Stimulated activated naive B cell treated with anti-CD40 and anti-IgM and Interleukin-4, amounts not matched to agents 10 μg/mL and 1 μg/mL and 100 μg/mL, for 72 hours (primary cell): ENCODE measurements around the gene TFPI.
"Not testable (repeated sequence)": the region's sequence is repeated elsewhere in the genome, so short reads cannot be mapped to it uniquely, and the experiment has no call there.

Experiments
- ATAC-seq, 2 donors: fragments of 150-1000 bp; cut with Tn5 transposase; replicated peaks; 2 replicates each; pipeline ENCODE4 v1.10.0; 2021; ENCODE audit warnings: moderate library complexity in 1 of 2
- DNase-seq: peaks from one replicate; pipeline ENCODE4 v3.0.0; 2021
- H3K27ac Mint-ChIP-seq: one replicate; pipeline ENCODE4 v1.8.0; 2022; ENCODE audit warnings: mild to moderate bottlenecking, mixed read lengths
- H3K27me3 Mint-ChIP-seq, 2 donors: one replicate each; pipeline ENCODE4 v1.8.0; 2022; ENCODE audit warnings: mixed read lengths in 2 of 2
- H3K36me3 Mint-ChIP-seq, 2 donors: one replicate each; pipeline ENCODE4 v1.8.0; 2022; ENCODE audit warnings: mixed read lengths in 2 of 2, mild to moderate bottlenecking in 1 of 2
- H3K4me1 Mint-ChIP-seq, 2 donors: one replicate each; pipeline ENCODE4 v1.8.0; 2022; ENCODE audit warnings: mixed read lengths in 2 of 2, mild to moderate bottlenecking in 1 of 2
- H3K4me3 Mint-ChIP-seq, 2 donors: one replicate each; pipeline ENCODE4 v1.8.0; 2022; ENCODE audit warnings: mild to moderate bottlenecking in 2 of 2, mixed read lengths in 2 of 2, moderate library complexity in 1 of 2
- H3K9me3 Mint-ChIP-seq, 2 donors: one replicate each; pipeline ENCODE4 v1.8.0; 2022; ENCODE audit warnings: mixed read lengths in 2 of 2, mild to moderate bottlenecking in 1 of 2

The TFPI gene

DNA sequence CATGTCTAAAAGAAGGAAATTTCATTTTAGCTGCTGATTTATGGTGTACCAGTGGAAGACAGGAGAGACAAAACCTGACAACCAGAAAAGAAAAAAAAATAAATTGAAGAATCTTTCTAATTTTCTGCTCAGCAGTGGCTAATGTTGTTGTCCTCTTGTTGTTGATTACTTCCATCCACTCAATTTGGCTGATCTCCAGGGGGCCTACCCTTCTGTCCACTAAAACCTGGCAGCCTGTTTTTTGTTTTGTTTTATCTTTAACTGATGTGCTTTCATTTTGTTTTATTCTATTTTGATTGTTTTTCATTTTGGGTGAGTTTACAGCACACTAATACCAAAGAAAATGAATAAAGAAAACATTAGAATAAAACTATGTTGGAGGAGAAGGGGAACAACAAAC lies 27.4 kb downstream of the TFPI start:
- Mint-ChIP-seq H3K27me3 (no peaks in the 10 kb centered on the region), H3K27ac (no peak overlapping the region), H3K4me1 (no peaks in the 10 kb centered on the region), H3K9me3 (no peaks in the 10 kb centered on the region), H3K36me3 (no peaks in the 10 kb centered on the region), H3K4me3 (no peak overlapping the region)
- DNase-seq = no peak
- ATAC-seq = no peak

DNA sequence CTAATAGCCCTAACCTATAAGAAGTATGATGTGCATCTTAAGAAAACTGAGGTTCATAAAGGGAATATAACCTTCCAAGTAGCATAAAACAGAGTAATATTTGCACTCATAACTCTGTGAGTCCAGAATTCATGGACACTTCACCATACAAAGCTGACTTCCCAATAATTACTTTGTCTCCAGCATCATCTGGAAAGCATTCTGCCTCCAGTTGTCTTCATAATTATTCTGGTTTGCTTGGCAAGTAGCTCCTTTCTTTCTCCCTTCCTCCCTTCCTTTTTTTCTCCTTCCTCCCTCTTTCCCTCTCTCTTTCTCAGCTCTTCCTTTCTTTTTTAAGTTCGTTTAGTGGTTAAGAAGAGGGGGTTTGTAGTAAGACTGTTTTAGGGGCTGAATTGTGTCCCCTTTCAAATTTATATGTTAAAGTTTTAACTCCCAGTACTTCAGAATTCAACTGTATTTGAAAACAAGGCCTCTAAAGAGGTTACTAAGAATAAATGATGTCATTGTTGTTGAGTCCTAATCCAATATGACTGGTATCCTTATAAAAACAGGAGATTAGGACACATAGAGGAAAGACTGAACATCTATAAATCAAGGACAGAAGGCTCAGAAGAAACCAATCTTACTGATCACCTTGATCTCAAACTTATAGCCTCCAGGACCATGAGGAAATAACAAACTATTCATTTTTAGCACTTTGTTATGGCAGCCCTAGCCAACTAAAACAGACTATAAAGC lies 28.9 kb downstream of the TFPI start:
- H3K9me3 Mint-ChIP-seq = peaks cover 0 to 1% of the 10 kb centered on the region in 2 donors
- H3K36me3 Mint-ChIP-seq = no peaks in the 10 kb centered on the region
- no peaks in the 10 kb centered on the region for H3K4me1 Mint-ChIP-seq
- H3K4me3 Mint-ChIP-seq = no peak overlapping the region
- H3K27me3 Mint-ChIP-seq = no peaks in the 10 kb centered on the region
- DNase-seq (no peak), ATAC-seq (no peak)
- H3K27ac Mint-ChIP-seq = no peak overlapping the region

DNA sequence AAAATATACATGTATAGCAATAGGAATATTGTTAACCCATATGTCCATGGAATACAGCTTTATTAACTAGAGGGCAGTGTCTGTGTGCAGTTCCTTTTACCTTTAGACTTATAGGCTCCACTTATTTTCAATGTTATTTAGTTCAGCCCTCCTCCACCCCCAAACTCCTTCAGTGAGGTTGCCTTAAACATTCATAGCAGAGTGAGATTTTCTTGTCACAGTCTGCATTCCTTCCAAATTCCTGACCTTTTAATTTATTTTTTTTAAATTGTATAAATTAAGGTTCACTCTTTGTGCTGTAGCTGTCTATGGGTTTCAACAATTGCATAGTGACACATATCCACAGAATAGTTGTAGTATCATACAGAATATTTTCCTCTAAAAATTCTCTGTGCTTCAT lies 30.9 kb downstream of the TFPI start:
- DNase-seq = no peak
- Mint-ChIP-seq H3K9me3 (peaks cover 0 to 6% of the 10 kb centered on the region in 2 donors), H3K4me1 (no peaks in the 10 kb centered on the region), H3K27me3 (no peaks in the 10 kb centered on the region), H3K4me3 (no peak overlapping the region), H3K36me3 (no peaks in the 10 kb centered on the region), H3K27ac (no peak overlapping the region)
- ATAC-seq = no peak

DNA sequence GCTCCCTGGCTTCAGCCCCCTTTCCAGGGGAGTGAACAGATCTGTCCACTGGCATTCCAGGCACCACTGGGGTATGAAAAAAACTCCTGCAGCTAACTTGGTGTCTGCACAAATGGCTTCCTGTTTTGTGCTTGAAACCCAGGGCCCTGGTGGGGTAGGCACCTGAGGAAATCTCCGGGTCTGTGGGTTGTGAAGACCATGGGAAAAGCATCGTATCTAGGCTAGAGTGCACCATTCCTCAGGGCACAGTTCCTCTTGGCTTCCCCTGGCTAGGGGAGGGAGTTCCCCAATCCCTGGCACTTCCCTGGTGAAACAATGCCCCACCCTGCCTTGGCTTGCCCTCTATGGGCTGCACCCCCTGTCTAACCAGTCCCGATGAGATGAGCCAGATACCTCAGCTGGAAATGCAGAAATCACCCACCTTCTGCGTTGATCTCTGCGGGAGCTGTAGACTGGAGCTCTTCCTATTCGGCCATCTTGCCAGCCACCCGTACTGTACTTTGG lies 34.1 kb downstream of the TFPI start:
- Mint-ChIP-seq H3K4me1 (no peaks in the 10 kb centered on the region), H3K4me3 (no peak overlapping the region), H3K27ac (no peak overlapping the region), H3K27me3 (no peaks in the 10 kb centered on the region), H3K9me3 (peaks cover 0 to 13% of the 10 kb centered on the region in 2 donors), H3K36me3 (no peaks in the 10 kb centered on the region)
- DNase-seq = no peak
- ATAC-seq = no peak

DNA sequence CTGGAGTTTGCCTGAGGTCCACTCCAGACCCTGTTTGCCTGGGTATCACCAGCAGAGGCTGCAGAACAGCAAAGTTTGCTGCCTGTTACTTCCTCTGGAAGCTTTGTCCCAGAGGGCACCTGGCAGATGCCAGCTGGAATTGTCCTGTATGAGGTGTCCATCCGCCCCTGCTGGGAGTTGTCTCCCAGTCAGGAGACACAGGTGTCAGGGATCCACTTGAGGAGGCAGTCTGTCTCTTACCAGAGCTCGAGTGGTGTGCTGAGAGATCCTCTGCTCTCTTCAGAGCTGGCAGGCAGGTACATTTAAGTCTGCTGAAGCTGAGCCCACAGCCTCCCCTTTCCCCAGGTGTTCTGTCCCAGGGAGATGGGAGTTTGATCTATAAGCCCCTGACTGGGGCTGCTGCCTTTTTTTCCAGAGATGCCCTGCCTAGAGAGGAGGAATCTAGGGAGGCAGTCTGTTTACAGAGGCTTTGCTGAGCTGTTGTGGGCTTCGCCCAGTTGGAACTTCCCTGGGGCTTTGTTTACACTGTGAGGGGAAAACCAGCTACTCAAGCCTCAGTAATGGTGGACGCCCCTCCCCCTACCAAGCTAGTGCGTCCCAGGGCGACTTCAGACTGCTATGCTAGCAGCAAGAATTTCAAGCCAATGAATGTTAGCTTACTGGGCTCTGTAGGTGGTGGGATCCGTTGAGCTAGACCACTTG lies 34.7 kb downstream of the TFPI start:
- no peaks in the 10 kb centered on the region for H3K27me3 Mint-ChIP-seq
- ATAC-seq = no peak
- no peak overlapping the region for H3K27ac Mint-ChIP-seq
- no peaks in the 10 kb centered on the region for H3K4me1 Mint-ChIP-seq
- peaks cover 0 to 13% of the 10 kb centered on the region in 2 donors for H3K9me3 Mint-ChIP-seq
- no peak overlapping the region for H3K4me3 Mint-ChIP-seq
- no peaks in the 10 kb centered on the region for H3K36me3 Mint-ChIP-seq
- no peak for DNase-seq

DNA sequence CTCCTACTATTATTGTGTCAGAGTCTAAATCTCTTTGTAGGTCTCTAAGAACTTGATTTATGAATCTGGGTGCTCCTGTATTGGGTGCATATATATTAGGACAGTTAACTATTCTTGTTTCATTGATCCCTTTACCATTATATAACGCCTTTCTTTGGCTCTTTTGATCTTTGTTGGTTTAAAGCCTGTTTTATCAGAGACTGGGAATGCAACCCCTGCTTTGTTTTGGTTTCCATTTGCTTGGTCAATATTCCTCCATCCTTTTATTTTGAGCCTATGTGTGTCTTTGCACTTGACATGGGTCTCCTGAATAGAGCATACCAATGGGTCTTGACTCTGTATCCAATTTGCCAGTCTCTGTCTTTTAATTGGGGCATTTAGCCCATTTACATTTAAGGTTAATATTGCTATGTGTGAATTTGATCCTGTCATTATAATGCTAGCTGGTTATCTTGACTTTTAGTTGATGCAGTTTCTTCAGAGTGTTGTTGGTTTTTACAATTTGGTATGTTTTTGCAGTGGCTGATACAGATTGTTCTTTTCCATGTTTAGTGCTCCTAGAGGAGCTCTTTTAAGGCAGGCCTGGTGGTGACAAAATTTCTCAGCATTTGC lies 36.4 kb downstream of the TFPI start:
- not testable (repeated sequence) for H3K36me3 Mint-ChIP-seq, ATAC-seq, H3K27me3 Mint-ChIP-seq, H3K4me3 Mint-ChIP-seq, H3K27ac Mint-ChIP-seq, DNase-seq, H3K4me1 Mint-ChIP-seq
- peaks cover 0 to 13% of the 10 kb centered on the region in 2 donors for H3K9me3 Mint-ChIP-seq

DNA sequence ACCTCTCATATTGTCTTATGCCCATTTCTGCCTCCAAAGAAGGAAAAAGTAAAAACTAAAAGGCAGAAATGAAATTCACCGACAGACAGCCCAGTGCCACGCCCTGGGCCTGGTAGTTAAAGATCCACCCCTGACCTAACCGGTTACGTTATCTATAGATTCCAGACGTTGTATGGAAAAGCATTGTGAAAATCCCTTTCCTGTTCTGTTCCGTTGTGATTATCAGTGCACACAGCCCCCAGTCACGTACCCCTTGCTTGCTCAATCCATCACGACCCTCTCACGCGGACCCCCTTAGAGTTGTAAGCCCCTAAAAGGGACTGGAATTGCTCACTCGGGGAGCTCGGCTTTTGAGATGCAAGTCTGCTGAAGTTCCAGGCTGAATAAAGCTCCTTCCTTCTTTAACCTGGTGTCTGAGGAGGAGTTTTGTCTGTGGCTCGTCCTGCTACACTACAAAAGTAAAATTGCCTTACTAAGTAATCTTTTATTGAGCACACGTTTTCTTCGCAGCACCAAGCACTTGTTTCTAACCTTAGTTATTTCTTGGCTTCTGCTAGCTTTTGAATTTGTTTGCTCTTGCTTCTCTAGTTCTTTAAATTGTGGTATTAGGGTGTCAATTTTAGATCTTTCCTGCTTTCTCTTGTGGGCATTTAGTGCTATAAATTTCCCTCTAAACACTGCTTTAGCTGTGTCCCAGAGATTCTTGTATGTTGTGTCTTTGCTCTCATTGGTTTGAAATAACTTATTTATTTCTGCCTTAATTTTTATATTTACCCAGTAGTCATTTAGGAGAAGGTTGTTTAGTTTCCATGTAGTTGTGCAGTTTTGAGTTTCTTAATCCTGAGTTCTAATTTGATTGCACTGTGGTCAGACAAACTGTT lies 37.4 kb downstream of the TFPI start:
- ATAC-seq, DNase-seq, H3K27ac Mint-ChIP-seq, H3K4me3 Mint-ChIP-seq, H3K4me1 Mint-ChIP-seq, H3K36me3 Mint-ChIP-seq, H3K27me3 Mint-ChIP-seq: not testable (repeated sequence)
- H3K9me3 Mint-ChIP-seq = peaks cover 0 to 13% of the 10 kb centered on the region in 2 donors

DNA sequence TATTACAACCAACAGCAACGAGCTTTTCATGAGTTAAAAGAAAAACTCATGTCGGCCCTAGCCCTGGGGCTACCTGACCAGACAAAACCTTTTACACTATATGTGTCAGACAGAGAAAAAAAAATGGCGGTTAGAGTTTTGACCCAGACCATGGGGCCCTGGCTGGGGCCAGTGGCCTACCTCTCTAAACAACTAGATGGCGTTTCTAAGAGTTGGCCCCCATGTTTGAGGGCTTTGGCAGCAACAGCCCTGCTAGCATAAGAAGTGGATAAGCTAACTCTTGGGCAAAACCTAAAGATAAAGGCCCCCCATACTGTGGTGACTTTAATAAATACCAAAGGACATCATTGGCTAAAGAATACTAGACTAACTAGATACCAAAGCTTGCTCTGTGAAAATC lies 39.3 kb downstream of the TFPI start:
- H3K27ac Mint-ChIP-seq = no peak overlapping the region
- peaks cover 0 to 11% of the 10 kb centered on the region in 2 donors for H3K9me3 Mint-ChIP-seq
- H3K4me1 Mint-ChIP-seq = no peaks in the 10 kb centered on the region
- no peaks in the 10 kb centered on the region for H3K27me3 Mint-ChIP-seq
- no peak for DNase-seq
- no peak overlapping the region for H3K4me3 Mint-ChIP-seq
- H3K36me3 Mint-ChIP-seq = no peaks in the 10 kb centered on the region
- ATAC-seq = no peak

DNA sequence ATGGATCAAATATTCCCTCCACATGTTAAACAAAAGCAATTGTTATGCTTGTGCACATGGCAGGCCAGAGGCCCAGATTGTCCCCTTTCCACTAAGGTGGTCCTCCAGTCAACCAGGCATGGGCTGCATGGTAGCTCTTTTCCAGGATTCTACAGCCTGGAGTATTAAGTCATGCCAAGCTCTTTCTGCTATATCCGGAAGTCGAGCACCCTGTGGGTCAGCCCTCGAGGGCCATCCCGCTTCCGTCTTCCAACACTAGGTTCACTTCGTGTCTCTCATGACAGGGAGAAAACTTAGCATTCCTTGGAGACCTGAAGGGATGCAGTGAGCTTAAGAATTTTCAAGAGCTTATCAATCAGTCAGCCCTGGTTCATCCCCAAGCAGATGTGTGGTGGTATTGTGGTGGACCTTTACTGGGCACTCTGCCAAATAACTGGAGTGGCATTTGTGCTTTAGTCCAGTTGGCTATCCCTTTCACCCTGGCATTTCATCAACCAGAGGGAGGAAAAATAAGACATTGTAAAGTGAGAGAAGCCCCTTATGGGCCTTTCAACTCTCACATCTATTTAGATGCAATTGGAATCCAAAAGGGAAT lies 39.9 kb downstream of the TFPI start:
- H3K4me3 Mint-ChIP-seq, H3K4me1 Mint-ChIP-seq, ATAC-seq, H3K27me3 Mint-ChIP-seq, DNase-seq, H3K27ac Mint-ChIP-seq, H3K36me3 Mint-ChIP-seq: not testable (repeated sequence)
- peaks cover 0 to 11% of the 10 kb centered on the region in 2 donors for H3K9me3 Mint-ChIP-seq

DNA sequence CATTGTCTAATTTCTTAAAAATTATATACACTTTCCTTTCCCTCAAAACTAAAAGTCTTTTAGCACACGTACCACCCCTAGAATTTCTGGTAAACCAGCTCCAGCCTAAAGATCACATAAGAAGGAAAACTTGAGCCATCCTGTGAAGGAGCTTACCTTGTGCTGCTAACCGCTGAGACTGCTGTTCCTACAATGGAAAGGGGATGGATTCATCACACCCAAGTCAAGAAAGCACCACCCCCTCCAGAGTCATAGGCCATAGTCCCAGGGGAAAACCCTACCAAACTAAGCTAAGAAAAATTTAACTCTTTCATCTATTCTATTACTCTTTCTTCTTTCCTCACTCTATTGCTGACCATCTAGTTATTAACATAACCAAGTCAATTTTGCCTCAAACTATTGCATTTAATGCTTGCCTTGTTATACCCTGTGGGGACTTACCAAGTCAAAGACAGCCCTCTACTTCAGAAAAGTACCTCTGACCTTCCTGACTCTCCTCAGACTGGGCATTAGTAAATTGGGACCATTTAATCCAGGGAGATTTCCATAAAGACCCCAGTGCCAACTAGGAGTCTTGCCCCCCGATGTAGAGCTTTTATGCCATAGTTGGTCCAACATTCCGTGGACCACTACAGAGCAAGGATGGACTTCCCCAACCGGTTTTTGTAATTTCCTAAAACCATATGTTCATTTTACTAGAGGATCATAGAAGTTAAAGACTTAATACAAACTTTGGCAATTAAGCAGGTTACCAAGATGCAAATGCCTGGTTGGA lies 40.6 kb downstream of the TFPI start:
- not testable (repeated sequence) for H3K4me1 Mint-ChIP-seq, DNase-seq, H3K27me3 Mint-ChIP-seq, H3K4me3 Mint-ChIP-seq, H3K27ac Mint-ChIP-seq, ATAC-seq, H3K9me3 Mint-ChIP-seq, H3K36me3 Mint-ChIP-seq

DNA sequence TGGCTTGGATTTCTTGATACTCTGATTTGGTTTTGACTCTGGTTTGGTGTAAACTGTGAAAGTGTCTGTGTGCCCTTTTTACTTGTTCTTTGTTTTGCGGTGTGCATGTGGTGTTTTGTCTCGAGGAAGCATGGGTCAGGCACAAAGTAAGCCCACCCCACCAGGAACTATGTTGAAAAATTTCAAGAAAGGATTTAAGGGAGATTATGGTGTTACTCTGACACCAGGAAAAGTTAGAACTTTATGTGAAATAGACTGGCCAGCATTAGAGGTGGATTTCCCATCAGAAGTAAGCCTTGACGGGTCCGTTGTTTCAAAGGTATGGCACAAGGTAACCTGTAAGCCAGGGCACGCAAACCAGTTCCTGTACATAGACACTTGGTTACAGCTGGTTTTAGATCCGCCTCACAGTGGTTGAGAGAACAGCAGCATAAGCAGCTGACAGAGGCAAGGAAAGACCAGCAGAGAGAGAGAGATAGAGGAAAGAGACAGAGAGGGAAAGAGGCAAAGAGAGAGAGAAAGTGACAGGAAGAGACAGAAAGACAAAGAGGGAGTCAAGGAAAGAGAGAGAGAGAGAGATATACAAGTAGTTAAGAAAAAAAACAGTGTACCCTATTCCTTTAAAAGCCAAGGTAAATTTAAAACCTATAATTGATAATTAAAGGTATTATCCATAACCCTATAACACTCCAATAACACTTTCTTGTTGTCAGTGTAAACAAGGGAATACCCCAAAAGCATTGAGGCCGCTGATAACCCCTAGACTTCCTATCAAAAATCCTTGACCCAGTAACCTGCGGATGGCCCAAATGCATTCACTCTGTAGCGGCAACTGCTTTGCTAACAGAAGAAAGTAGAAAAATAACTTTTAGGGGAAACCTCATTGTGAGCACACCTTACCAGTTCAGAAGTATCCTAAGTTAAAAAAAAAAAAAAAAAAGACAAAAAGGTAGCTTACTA lies 42.6 kb downstream of the TFPI start:
- no peaks in the 10 kb centered on the region for H3K9me3 Mint-ChIP-seq
- H3K4me1 Mint-ChIP-seq = no peaks in the 10 kb centered on the region
- no peak for ATAC-seq
- H3K27me3 Mint-ChIP-seq = no peaks in the 10 kb centered on the region
- H3K36me3 Mint-ChIP-seq = no peaks in the 10 kb centered on the region
- no peak overlapping the region for H3K4me3 Mint-ChIP-seq
- no peak for DNase-seq
- no peak overlapping the region for H3K27ac Mint-ChIP-seq

DNA sequence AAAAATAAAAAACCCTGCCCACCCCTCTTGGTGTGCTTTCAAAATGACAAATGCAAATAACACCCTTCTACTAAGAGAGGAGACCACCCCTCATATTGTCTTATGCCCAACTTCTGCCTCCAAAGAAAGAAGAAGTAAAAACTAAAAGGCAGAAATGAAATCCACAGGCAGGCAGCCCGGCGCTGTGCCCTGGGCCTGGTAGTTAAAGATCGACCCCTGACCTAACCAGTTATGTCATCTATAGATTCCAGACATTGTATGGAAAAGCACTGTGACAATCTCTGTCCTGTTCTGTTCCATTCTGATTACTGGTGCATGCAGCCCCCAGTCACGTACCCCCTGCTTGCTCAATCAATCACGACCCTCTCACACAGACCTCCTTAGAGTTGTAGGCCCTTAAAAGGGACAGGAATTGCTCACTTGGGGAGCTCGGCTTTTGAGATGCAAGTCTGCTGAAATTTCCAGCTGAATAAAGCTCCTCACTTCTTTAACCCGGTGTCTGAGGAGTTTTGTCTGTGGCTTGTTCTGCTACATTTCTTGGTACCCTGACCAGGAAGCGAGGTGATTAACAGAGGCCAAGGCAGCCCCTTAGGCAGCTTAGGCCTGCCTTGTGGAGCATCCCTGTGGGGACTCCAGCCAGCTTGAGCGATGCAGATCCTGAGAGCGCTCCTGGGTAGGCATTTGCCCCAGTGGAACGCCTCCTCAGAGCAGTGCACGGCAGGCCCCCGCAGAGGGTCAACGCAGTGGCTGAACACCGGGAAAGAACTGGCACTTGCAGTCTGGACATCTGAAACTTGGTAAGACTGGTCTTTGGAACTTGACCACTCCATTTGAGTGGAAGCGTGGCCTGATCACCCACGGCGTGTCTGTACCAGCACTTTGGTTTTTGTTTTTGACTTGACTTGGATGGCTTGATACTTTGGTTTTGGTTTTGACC lies 43.5 kb downstream of the TFPI start:
- not testable (repeated sequence) for H3K4me1 Mint-ChIP-seq, H3K9me3 Mint-ChIP-seq, H3K27ac Mint-ChIP-seq, H3K4me3 Mint-ChIP-seq, DNase-seq, H3K36me3 Mint-ChIP-seq, H3K27me3 Mint-ChIP-seq, ATAC-seq
